Liver (tissue), 9 donors: ENCODE measurements around the gene TBCD. TPM values are rescaled to one million over a fixed set of nuclear protein-coding genes. Genes with fewer than 3 reads are reported as not detected.

ENCODE experiments used
- DNase-seq: peaks from one replicate; pipeline ENCODE4 v3.0.0-alpha.2; 2017; ENCODE audit warnings: low spot score
- H3K27ac ChIP-seq, 2 donors: one replicate each; pipeline ENCODE4 v1.7.0; 2013; ENCODE audit warnings: inconsistent platforms in 2 of 2, low read length in 2 of 2, control low read depth in 1 of 2, low read depth in 1 of 2, mild to moderate bottlenecking in 1 of 2
- H3K27me3 ChIP-seq, 4 donors: one replicate each; pipeline versions ENCODE4 v1.6.1 to v1.7.0; 2013; ENCODE audit warnings: low read length in 3 of 4, inconsistent platforms in 1 of 4, mild to moderate bottlenecking in 1 of 4, moderate library complexity in 1 of 4; ENCODE audit not compliant: control insufficient read depth in 4 of 4, insufficient read depth in 4 of 4
- H3K36me3 ChIP-seq, 4 donors: one replicate each; pipeline versions ENCODE4 v1.6.1 to v1.7.0; 2013; ENCODE audit warnings: low read length in 3 of 4, mild to moderate bottlenecking in 3 of 4, low read depth in 1 of 4, moderate library complexity in 1 of 4; ENCODE audit not compliant: control insufficient read depth in 4 of 4, insufficient read depth in 3 of 4
- H3K4me1 ChIP-seq, 4 donors: one replicate each; pipeline versions ENCODE4 v1.6.1 to v1.7.0; 2013; ENCODE audit warnings: low read length in 3 of 4, mild to moderate bottlenecking in 3 of 4, moderate library complexity in 1 of 4; ENCODE audit not compliant: control insufficient read depth in 4 of 4, insufficient read depth in 4 of 4
- H3K4me3 ChIP-seq, 3 donors: one replicate each; pipeline versions ENCODE4 v1.6.1 to v1.7.0; 2013; ENCODE audit warnings: low read length in 3 of 3, control low read depth in 1 of 3, low read depth in 1 of 3, mild to moderate bottlenecking in 1 of 3
- H3K9ac ChIP-seq, 2 donors: one replicate each; pipeline ENCODE4 v1.7.0; 2013; ENCODE audit warnings: low read length in 2 of 2, mild to moderate bottlenecking in 2 of 2, moderate library complexity in 2 of 2, control low read depth in 1 of 2, low read depth in 1 of 2
- H3K9me3 ChIP-seq, 4 donors: one replicate each; pipeline versions ENCODE4 v1.6.1 to v1.7.0; 2013; ENCODE audit warnings: low read length in 3 of 4; ENCODE audit not compliant: control insufficient read depth in 4 of 4
- ATF3 ChIP-seq: IDR thresholded peaks from 2 replicates; pipeline ENCODE4 v1.6.1; 2016; ENCODE audit warnings: antibody characterized with exemption
- CTCF ChIP-seq: fragments of 150-350 bp; IDR thresholded peaks from 2 replicates; pipeline ENCODE4 v1.5.1; 2017; ENCODE audit warnings: improper control_type of control experiment, low read depth, low read length; ENCODE audit not compliant: missing input control
- FOXA1 ChIP-seq: IDR thresholded peaks from 2 replicates; pipeline ENCODE4 v1.6.1; 2016; ENCODE audit warnings: antibody characterized with exemption
- FOXA2 ChIP-seq: IDR thresholded peaks from 2 replicates; pipeline ENCODE4 v1.6.1; 2016; ENCODE audit warnings: antibody characterized with exemption
- GABPA ChIP-seq, 2 donors: IDR thresholded peaks in 1 of 2; conservative IDR thresholded peaks in 1 of 2; 2 replicates each; pipeline ENCODE4 v1.6.1; 2016; ENCODE audit warnings: antibody characterized with exemption in 2 of 2, mild to moderate bottlenecking in 1 of 2, moderate library complexity in 1 of 2
- JUND ChIP-seq, 2 donors: IDR thresholded peaks; 2 replicates each; pipeline ENCODE4 v1.6.1; 2016; ENCODE audit warnings: antibody characterized with exemption in 2 of 2
- MAX ChIP-seq: IDR thresholded peaks from 2 replicates; pipeline ENCODE4 v1.6.1; 2016; ENCODE audit warnings: antibody characterized with exemption
- RAD21 ChIP-seq, 2 donors: IDR thresholded peaks; 2 replicates each; pipeline ENCODE4 v1.6.1; 2016; ENCODE audit warnings: antibody characterized with exemption in 2 of 2, mild to moderate bottlenecking in 2 of 2
- REST ChIP-seq: IDR thresholded peaks from 2 replicates; pipeline ENCODE4 v1.6.1; 2016; ENCODE audit warnings: antibody characterized with exemption, mild to moderate bottlenecking
- RXRA ChIP-seq, 2 donors: IDR thresholded peaks; 2 replicates each; pipeline ENCODE4 v1.6.1; 2017 to 2018; ENCODE audit warnings: antibody characterized with exemption in 2 of 2, mild to moderate bottlenecking in 1 of 2
- SP1 ChIP-seq: IDR thresholded peaks from 2 replicates; pipeline ENCODE4 v1.6.1; 2018; ENCODE audit warnings: antibody characterized with exemption, mild to moderate bottlenecking
- TAF1 ChIP-seq: conservative IDR thresholded peaks from 2 replicates; pipeline ENCODE4 v1.6.1; 2016; ENCODE audit warnings: antibody characterized with exemption, mild to moderate bottlenecking
- YY1 ChIP-seq: IDR thresholded peaks from 2 replicates; pipeline ENCODE4 v1.6.1; 2016; ENCODE audit warnings: antibody characterized with exemption, mild to moderate bottlenecking
- ZBTB33 ChIP-seq: IDR thresholded peaks from 2 replicates; pipeline ENCODE4 v1.6.1; 2016; ENCODE audit warnings: antibody characterized with exemption
- WGBS: extraction: QIAGEN DNeasy Blood & Tissue Kit; methylation state at CpG from one replicate; pipeline ENCODE4 v1.1.7; 2013; 5-methylcytosine and 5-hydroxymethylcytosine counted together
- polyA plus RNA-seq, 2 donors: library from polyadenylated mRNA; stranded (reverse) in 1 of 2; unstranded in 1 of 2; fragments of 200-250 nt in 1 of 2; fragments of >200 nt in 1 of 2; fragmentation: Nextera tagmentation in 1 of 2; extraction: Ambion mirVana in 1 of 2; gene quantifications; one replicate each; pipeline versions ENCODE4 v1.2.1 to v1.2.3, GENCODE V29; 2013 to 2015
- total RNA-seq, 2 donors: library from RNA; depleted of rRNA; stranded (reverse); fragments of >200 nt; gene quantifications; one replicate each; pipeline ENCODE4 v1.2.3, GENCODE V29; 2014
- donor health status: healthy.
- donor health status: healthy.
- donor health status: healthy.
- donor health status: healthy.
- donor health status: healthy.

The TBCD gene
- total and polyA plus RNA-seq, 4 donors: 29.8 to 42.2 (median 33.0) TPM

- no peak overlapping the region for H3K9ac ChIP-seq
- WGBS: 96% methylated on average over 16 of the region's 16 CpGs
- H3K36me3 ChIP-seq: no peaks in the 10 kb centered on the region
- no peaks in the 10 kb centered on the region for H3K9me3 ChIP-seq
- H3K27ac ChIP-seq: no peak overlapping the region
- no peak overlapping the region for H3K4me3 ChIP-seq
- no peak for TF ChIP-seq REST
- TF ChIP-seq YY1: no peak
- TF ChIP-seq RXRA (IDR thresholded peaks at IDR 0.05): no peak
- no peak for TF ChIP-seq JUND (IDR thresholded peaks at IDR 0.05)
- no peak for TF ChIP-seq ATF3
- no peak for TF ChIP-seq CTCF
- TF ChIP-seq RAD21 (IDR thresholded peaks at IDR 0.05): no peak
- TF ChIP-seq GABPA (IDR thresholded peaks at IDR 0.05 in 1 of 2, conservative IDR thresholded peaks at IDR 0.05 in 1 of 2): no peak
- no peak for TF ChIP-seq MAX
- TF ChIP-seq ZBTB33: no peak
- TF ChIP-seq TAF1: no peak
- H3K27me3 ChIP-seq: no peaks in the 10 kb centered on the region
- no peak for DNase-seq
- peaks cover 5 to 17% (median 12%) of the 10 kb centered on the region in 4 donors for H3K4me1 ChIP-seq
Observed at GRCh38 chr17:82841921-82842596, 90.2 kb downstream of the TBCD start.

- no peak for DNase-seq
- Histone ChIP-seq H3K9ac (no peak overlapping the region), H3K4me3 (no peak overlapping the region), H3K27me3 (no peaks in the 10 kb centered on the region), H3K4me1 (no peaks in the 10 kb centered on the region), H3K9me3 (no peaks in the 10 kb centered on the region), H3K27ac (no peak overlapping the region), H3K36me3 (no peaks in the 10 kb centered on the region)
- no peak for TF ChIP-seq FOXA2
- TF ChIP-seq FOXA1: no peak
- no peak for TF ChIP-seq GABPA (IDR thresholded peaks at IDR 0.05 in 1 of 2, conservative IDR thresholded peaks at IDR 0.05 in 1 of 2)
- no peak for TF ChIP-seq TAF1
- TF ChIP-seq ATF3: no peak
- TF ChIP-seq SP1: no peak
- no peak for TF ChIP-seq ZBTB33
- WGBS: 82% methylated on average over 7 of the region's 7 CpGs
Observed at GRCh38 chr17:82843904-82844680, 92.2 kb downstream of the TBCD start.
